Lower leg skin (tissue), 3 donors: ENCODE data around the gene FANCF.

Experiments
- POLR2A ChIP-seq, 2 donors: fragments of 450-650 bp; IDR thresholded peaks; one replicate each; pipeline ENCODE4 v1.6.1; 2016 to 2017; ENCODE audit warnings: antibody characterized with exemption in 2 of 2, mild to moderate bottlenecking in 1 of 2, moderate library complexity in 1 of 2
- TF ChIP-seq, protein P1 (sequence below), 3 donors: fragments of 450-650 bp; IDR thresholded peaks; one replicate each; pipeline ENCODE4 v1.5.1; 2016; ENCODE audit warnings: antibody characterized with exemption in 3 of 3, mild to moderate bottlenecking in 3 of 3, moderate library complexity in 2 of 3

DNA sequence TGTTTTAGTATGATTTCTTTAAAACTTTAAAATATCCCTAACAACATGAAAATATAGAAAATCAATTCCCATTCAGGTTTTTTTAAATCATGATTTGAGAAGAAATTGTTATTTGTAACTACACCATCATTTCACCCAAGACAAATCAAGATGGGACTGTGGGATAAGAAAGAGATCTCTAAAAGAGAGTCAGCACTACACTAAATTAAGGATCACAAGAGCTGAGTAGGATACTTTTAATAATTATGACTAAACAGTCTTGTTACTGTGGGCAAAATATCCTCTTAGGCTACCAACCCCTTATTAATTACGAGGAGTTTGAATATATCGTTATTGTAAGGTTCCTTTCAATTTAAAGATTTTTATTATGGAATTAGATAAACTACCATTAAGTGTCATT, 43.7 kb upstream of the FANCF start:
- TF ChIP-seq, protein P1, sequence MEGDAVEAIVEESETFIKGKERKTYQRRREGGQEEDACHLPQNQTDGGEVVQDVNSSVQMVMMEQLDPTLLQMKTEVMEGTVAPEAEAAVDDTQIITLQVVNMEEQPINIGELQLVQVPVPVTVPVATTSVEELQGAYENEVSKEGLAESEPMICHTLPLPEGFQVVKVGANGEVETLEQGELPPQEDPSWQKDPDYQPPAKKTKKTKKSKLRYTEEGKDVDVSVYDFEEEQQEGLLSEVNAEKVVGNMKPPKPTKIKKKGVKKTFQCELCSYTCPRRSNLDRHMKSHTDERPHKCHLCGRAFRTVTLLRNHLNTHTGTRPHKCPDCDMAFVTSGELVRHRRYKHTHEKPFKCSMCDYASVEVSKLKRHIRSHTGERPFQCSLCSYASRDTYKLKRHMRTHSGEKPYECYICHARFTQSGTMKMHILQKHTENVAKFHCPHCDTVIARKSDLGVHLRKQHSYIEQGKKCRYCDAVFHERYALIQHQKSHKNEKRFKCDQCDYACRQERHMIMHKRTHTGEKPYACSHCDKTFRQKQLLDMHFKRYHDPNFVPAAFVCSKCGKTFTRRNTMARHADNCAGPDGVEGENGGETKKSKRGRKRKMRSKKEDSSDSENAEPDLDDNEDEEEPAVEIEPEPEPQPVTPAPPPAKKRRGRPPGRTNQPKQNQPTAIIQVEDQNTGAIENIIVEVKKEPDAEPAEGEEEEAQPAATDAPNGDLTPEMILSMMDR (IDR thresholded peaks at IDR 0.05), result no peak
- TF ChIP-seq POLR2A (IDR thresholded peaks at IDR 0.05), result no peak
